Measurements from ENCODE around the gene ITGB6. TPM values are rescaled to one million over a fixed set of nuclear protein-coding genes. Genes with fewer than 3 reads are reported as not detected.

The ITGB6 gene
- polyA plus RNA-seq, 1 donor: 11.5 TPM

GRCh38 chr2:160140471-160140870, 59.6 kb downstream of the ITGB6 start:
- 89% methylated on average over 3 of the region's 4 CpGs for WGBS (ENCODE audit: insufficient coverage, low lambda C conversion rate)
- Histone ChIP-seq H3K27ac (ENCODE audit: low read length) (no peak overlapping the region), H3K36me3 (ENCODE audit: control insufficient read depth, insufficient read depth, low read length) (peaks cover 9% of the 10 kb centered on the region)

GRCh38 chr2:160139991-160140390, 60.1 kb downstream of the ITGB6 start:
- Histone ChIP-seq H3K4me1 (ENCODE audit: control insufficient read depth, insufficient read depth, low read length) (no peaks in the 10 kb centered on the region), H3K27ac (ENCODE audit: low read length) (no peak overlapping the region), H3K36me3 (ENCODE audit: control insufficient read depth, insufficient read depth, low read length) (peaks cover 7% of the 10 kb centered on the region), H3K27me3 (ENCODE audit: control insufficient read depth, insufficient read depth, low read length) (no peaks in the 10 kb centered on the region), H3K9me3 (ENCODE audit: control insufficient read depth, low read depth, low read length) (no peaks in the 10 kb centered on the region), H3K4me3 (ENCODE audit: low read length) (no peak overlapping the region)
- no peak for DNase-seq
- 100% methylated on average over 1 of the region's 1 CpG for WGBS (ENCODE audit: insufficient coverage, low lambda C conversion rate)

More at GRCh38 chr2:160140471-160140870, 59.6 kb downstream of the ITGB6 start:
- Histone ChIP-seq H3K9me3 (ENCODE audit: control insufficient read depth, low read depth, low read length) (no peaks in the 10 kb centered on the region), H3K27me3 (ENCODE audit: control insufficient read depth, insufficient read depth, low read length) (no peaks in the 10 kb centered on the region), H3K4me1 (ENCODE audit: control insufficient read depth, insufficient read depth, low read length) (no peaks in the 10 kb centered on the region), H3K4me3 (ENCODE audit: low read length) (no peak overlapping the region)
- no peak for DNase-seq

- Histone ChIP-seq H3K27ac (ENCODE audit: low read length) (no peak overlapping the region), H3K4me3 (ENCODE audit: low read length) (no peak overlapping the region), H3K36me3 (ENCODE audit: control insufficient read depth, insufficient read depth, low read length) (peaks cover 7% of the 10 kb centered on the region), H3K4me1 (ENCODE audit: control insufficient read depth, insufficient read depth, low read length) (no peaks in the 10 kb centered on the region), H3K9me3 (ENCODE audit: control insufficient read depth, low read depth, low read length) (no peaks in the 10 kb centered on the region), H3K27me3 (ENCODE audit: control insufficient read depth, insufficient read depth, low read length) (no peaks in the 10 kb centered on the region)
- DNase-seq: no peak
Measured at GRCh38 chr2:160139350-160139749, 60.7 kb downstream of the ITGB6 start.

GRCh38 chr2:160138406-160138805, 61.7 kb downstream of the ITGB6 start:
- no CpG with 5 or more reads among the region's 1 CpG for WGBS (ENCODE audit: insufficient coverage, low lambda C conversion rate)
- no peak overlapping the region for H3K4me3 ChIP-seq (ENCODE audit: low read length)
- H3K27ac ChIP-seq (ENCODE audit: low read length): no peak overlapping the region
- H3K9me3 ChIP-seq (ENCODE audit: control insufficient read depth, low read depth, low read length): no peaks in the 10 kb centered on the region
- no peaks in the 10 kb centered on the region for H3K27me3 ChIP-seq (ENCODE audit: control insufficient read depth, insufficient read depth, low read length)
- DNase-seq: no peak
- H3K36me3 ChIP-seq (ENCODE audit: control insufficient read depth, insufficient read depth, low read length): peaks cover 7% of the 10 kb centered on the region
- no peaks in the 10 kb centered on the region for H3K4me1 ChIP-seq (ENCODE audit: control insufficient read depth, insufficient read depth, low read length)

- no peaks in the 10 kb centered on the region for H3K27me3 ChIP-seq (ENCODE audit: control insufficient read depth, insufficient read depth, low read length)
- no peak for DNase-seq
- H3K4me1 ChIP-seq (ENCODE audit: control insufficient read depth, insufficient read depth, low read length): no peaks in the 10 kb centered on the region
- H3K36me3 ChIP-seq (ENCODE audit: control insufficient read depth, insufficient read depth, low read length): peaks cover 9% of the 10 kb centered on the region
- H3K4me3 ChIP-seq (ENCODE audit: low read length): no peak overlapping the region
- H3K27ac ChIP-seq (ENCODE audit: low read length): no peak overlapping the region
- 80% methylated on average over 1 of the region's 8 CpGs for WGBS (ENCODE audit: insufficient coverage, low lambda C conversion rate)
- no peaks in the 10 kb centered on the region for H3K9me3 ChIP-seq (ENCODE audit: control insufficient read depth, low read depth, low read length)
Measured at GRCh38 chr2:160137464-160137863, 62.6 kb downstream of the ITGB6 start.

GRCh38 chr2:160132761-160133160, 67.3 kb downstream of the ITGB6 start:
- Histone ChIP-seq H3K36me3 (ENCODE audit: control insufficient read depth, insufficient read depth, low read length) (peaks cover 12% of the 10 kb centered on the region), H3K27me3 (ENCODE audit: control insufficient read depth, insufficient read depth, low read length) (no peaks in the 10 kb centered on the region), H3K4me1 (ENCODE audit: control insufficient read depth, insufficient read depth, low read length) (no peaks in the 10 kb centered on the region), H3K9me3 (ENCODE audit: control insufficient read depth, low read depth, low read length) (no peaks in the 10 kb centered on the region), H3K4me3 (ENCODE audit: low read length) (no peak overlapping the region), H3K27ac (ENCODE audit: low read length) (no peak overlapping the region)
- WGBS (ENCODE audit: insufficient coverage, low lambda C conversion rate): 100% methylated on average over 2 of the region's 3 CpGs
- DNase-seq: no peak

- Histone ChIP-seq H3K27ac (ENCODE audit: low read length) (no peak overlapping the region), H3K9me3 (ENCODE audit: control insufficient read depth, low read depth, low read length) (no peaks in the 10 kb centered on the region), H3K4me1 (ENCODE audit: control insufficient read depth, insufficient read depth, low read length) (no peaks in the 10 kb centered on the region), H3K4me3 (ENCODE audit: low read length) (no peak overlapping the region), H3K27me3 (ENCODE audit: control insufficient read depth, insufficient read depth, low read length) (no peaks in the 10 kb centered on the region), H3K36me3 (ENCODE audit: control insufficient read depth, insufficient read depth, low read length) (peaks cover 5% of the 10 kb centered on the region)
- no peak for DNase-seq
- WGBS (ENCODE audit: insufficient coverage, low lambda C conversion rate): no CpG with 5 or more reads among the region's 2 CpGs
Measured at GRCh38 chr2:160126756-160127155, 73.3 kb downstream of the ITGB6 start.

GRCh38 chr2:160126315-160126714, 73.8 kb downstream of the ITGB6 start:
- H3K36me3 ChIP-seq (ENCODE audit: control insufficient read depth, insufficient read depth, low read length): peaks cover 5% of the 10 kb centered on the region
- H3K4me1 ChIP-seq (ENCODE audit: control insufficient read depth, insufficient read depth, low read length): no peaks in the 10 kb centered on the region
- WGBS (ENCODE audit: insufficient coverage, low lambda C conversion rate): 88% methylated on average over 3 of the region's 12 CpGs
- no peaks in the 10 kb centered on the region for H3K9me3 ChIP-seq (ENCODE audit: control insufficient read depth, low read depth, low read length)
- H3K4me3 ChIP-seq (ENCODE audit: low read length): no peak overlapping the region
- DNase-seq: no peak
- H3K27ac ChIP-seq (ENCODE audit: low read length): no peak overlapping the region
- no peaks in the 10 kb centered on the region for H3K27me3 ChIP-seq (ENCODE audit: control insufficient read depth, insufficient read depth, low read length)

GRCh38 chr2:160125828-160126227, 74.2 kb downstream of the ITGB6 start:
- no peak overlapping the region for H3K4me3 ChIP-seq (ENCODE audit: low read length)
- no peaks in the 10 kb centered on the region for H3K27me3 ChIP-seq (ENCODE audit: control insufficient read depth, insufficient read depth, low read length)
- no peaks in the 10 kb centered on the region for H3K9me3 ChIP-seq (ENCODE audit: control insufficient read depth, low read depth, low read length)
- 90% methylated on average over 1 of the region's 6 CpGs for WGBS (ENCODE audit: insufficient coverage, low lambda C conversion rate)
- no peak for DNase-seq
- no peak overlapping the region for H3K27ac ChIP-seq (ENCODE audit: low read length)
- no peaks in the 10 kb centered on the region for H3K4me1 ChIP-seq (ENCODE audit: control insufficient read depth, insufficient read depth, low read length)
- H3K36me3 ChIP-seq (ENCODE audit: control insufficient read depth, insufficient read depth, low read length): peaks cover 5% of the 10 kb centered on the region

GRCh38 chr2:160125366-160125765, 74.7 kb downstream of the ITGB6 start:
- Histone ChIP-seq H3K9me3 (ENCODE audit: control insufficient read depth, low read depth, low read length) (no peaks in the 10 kb centered on the region), H3K4me1 (ENCODE audit: control insufficient read depth, insufficient read depth, low read length) (no peaks in the 10 kb centered on the region), H3K27me3 (ENCODE audit: control insufficient read depth, insufficient read depth, low read length) (no peaks in the 10 kb centered on the region), H3K27ac (ENCODE audit: low read length) (no peak overlapping the region), H3K36me3 (ENCODE audit: control insufficient read depth, insufficient read depth, low read length) (peaks cover 5% of the 10 kb centered on the region), H3K4me3 (ENCODE audit: low read length) (no peak overlapping the region)
- no CpG with 5 or more reads among the region's 2 CpGs for WGBS (ENCODE audit: insufficient coverage, low lambda C conversion rate)
- no peak for DNase-seq

- H3K4me3 ChIP-seq (ENCODE audit: low read length): no peak overlapping the region
- DNase-seq: no peak
- H3K9me3 ChIP-seq (ENCODE audit: control insufficient read depth, low read depth, low read length): no peaks in the 10 kb centered on the region
- WGBS (ENCODE audit: insufficient coverage, low lambda C conversion rate): no CpG with 5 or more reads among the region's 1 CpG
- no peaks in the 10 kb centered on the region for H3K27me3 ChIP-seq (ENCODE audit: control insufficient read depth, insufficient read depth, low read length)
- H3K36me3 ChIP-seq (ENCODE audit: control insufficient read depth, insufficient read depth, low read length): peaks cover 5% of the 10 kb centered on the region
- no peaks in the 10 kb centered on the region for H3K4me1 ChIP-seq (ENCODE audit: control insufficient read depth, insufficient read depth, low read length)
- no peak overlapping the region for H3K27ac ChIP-seq (ENCODE audit: low read length)
Measured at GRCh38 chr2:160124571-160124970, 75.5 kb downstream of the ITGB6 start.

Measured in large intestine (tissue), 3 donors.